Activated T-helper 2 cell treated with anti-CD3 and anti-CD28 coated beads, Interferon-gamma antibody, Interleukin-2, Interleukin-4, amounts not matched to agents 10 μg/mL and 5 μg/mL and 100 μg/mL, durations not matched to agents 14 hours and 24 hours and 36 hours (primary cell): ENCODE results near the gene ZDHHC13. TPM values are rescaled to one million over a fixed set of nuclear protein-coding genes. Genes with fewer than 3 reads are reported as not detected.

Source experiments
- DNase-seq: peaks from one replicate; pipeline ENCODE4 v3.0.0; 2021; ENCODE audit warnings: low spot score
- H3K27ac Mint-ChIP-seq: one replicate; pipeline ENCODE4 v1.8.0; 2021; ENCODE audit warnings: mixed read lengths
- H3K27me3 Mint-ChIP-seq: one replicate; pipeline ENCODE4 v1.8.0; 2021; ENCODE audit warnings: low read depth, mixed read lengths
- H3K36me3 Mint-ChIP-seq: one replicate; pipeline ENCODE4 v1.8.0; 2021; ENCODE audit warnings: low read depth, mixed read lengths
- H3K4me1 Mint-ChIP-seq: one replicate; pipeline ENCODE4 v1.8.0; 2021; ENCODE audit warnings: low read depth, mixed read lengths
- H3K4me3 Mint-ChIP-seq: one replicate; pipeline ENCODE4 v1.8.0; 2021; ENCODE audit warnings: low read depth, mild to moderate bottlenecking, moderate library complexity, mixed read lengths
- H3K9me3 Mint-ChIP-seq: one replicate; pipeline ENCODE4 v1.8.0; 2021; ENCODE audit warnings: mixed read lengths
- intact Hi-C: fragments of 100-400 bp; cut with micrococcal nuclease; formaldehyde crosslinking; loops from one replicate; pipeline ENCODE4 v1.15.1; 2023
- total RNA-seq: library from RNA; stranded (reverse); gene quantifications from 2 replicates; pipeline ENCODE4 v1.2.3, GENCODE V29; 2022

ZDHHC13 gene, protein sequence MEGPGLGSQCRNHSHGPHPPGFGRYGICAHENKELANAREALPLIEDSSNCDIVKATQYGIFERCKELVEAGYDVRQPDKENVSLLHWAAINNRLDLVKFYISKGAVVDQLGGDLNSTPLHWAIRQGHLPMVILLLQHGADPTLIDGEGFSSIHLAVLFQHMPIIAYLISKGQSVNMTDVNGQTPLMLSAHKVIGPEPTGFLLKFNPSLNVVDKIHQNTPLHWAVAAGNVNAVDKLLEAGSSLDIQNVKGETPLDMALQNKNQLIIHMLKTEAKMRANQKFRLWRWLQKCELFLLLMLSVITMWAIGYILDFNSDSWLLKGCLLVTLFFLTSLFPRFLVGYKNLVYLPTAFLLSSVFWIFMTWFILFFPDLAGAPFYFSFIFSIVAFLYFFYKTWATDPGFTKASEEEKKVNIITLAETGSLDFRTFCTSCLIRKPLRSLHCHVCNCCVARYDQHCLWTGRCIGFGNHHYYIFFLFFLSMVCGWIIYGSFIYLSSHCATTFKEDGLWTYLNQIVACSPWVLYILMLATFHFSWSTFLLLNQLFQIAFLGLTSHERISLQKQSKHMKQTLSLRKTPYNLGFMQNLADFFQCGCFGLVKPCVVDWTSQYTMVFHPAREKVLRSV
- total RNA-seq = 25.4 and 27.8 TPM in 2 replicates

DNA sequence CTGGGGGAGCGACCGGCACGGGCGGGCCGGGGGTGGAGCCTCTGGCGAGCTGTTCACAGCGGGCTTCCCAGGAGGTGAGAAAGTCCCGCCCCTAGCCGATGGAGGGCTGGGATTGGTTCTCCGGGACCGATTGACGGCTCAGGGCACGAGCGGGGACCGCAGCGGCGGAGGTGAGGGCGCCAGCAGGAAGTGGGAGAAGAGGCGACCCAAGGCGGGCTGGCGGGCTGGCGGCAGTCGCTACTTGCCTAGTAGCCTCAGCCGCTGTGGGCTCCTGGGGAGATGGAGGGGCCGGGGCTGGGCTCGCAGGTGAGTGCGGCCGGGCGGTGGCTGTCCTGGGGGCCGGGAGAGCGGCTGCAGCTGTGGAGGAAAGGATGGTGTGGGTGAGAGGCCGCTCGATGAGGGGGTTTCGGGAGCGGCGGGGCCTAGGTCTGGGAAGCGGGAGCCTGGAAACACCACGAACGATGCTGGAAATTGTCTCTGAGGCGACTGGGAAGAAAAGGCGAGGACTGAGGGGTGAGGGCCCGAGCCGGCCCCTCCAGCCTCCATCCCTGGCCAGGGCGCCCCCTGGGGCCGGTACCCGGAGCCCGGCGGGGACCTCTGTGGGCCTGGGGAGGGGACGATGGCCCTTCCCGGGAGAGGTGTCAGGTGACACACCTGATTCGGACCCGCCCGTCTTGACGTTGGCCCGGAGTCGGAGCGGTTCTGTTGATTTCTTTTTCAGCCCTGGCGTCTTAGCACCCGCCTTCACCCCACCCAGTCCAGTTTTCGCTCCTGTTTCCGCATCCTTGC is at the start of gene ZDHHC13:
ZDHHC13 (plus strand) TSS at position 198 of the 789 bp plus-strand sequence; CDS start at position 280, 82 bp downstream.
- peaks cover 48% of the 10 kb centered on the region for H3K4me1 Mint-ChIP-seq
- peak; percentile 94 for DNase-seq
- H3K36me3 Mint-ChIP-seq = peaks cover 41% of the 10 kb centered on the region
- peak within 1 kb of the TSS; percentile 88 for H3K27ac Mint-ChIP-seq
- intact Hi-C loops = loop anchor here (2.0 to 5.0 kb wide), 3 partner anchors 40 to 325 kb away; partner anchors contain the start of gene E2F8
- no peaks in the 10 kb centered on the region for H3K9me3 Mint-ChIP-seq
- H3K27me3 Mint-ChIP-seq = peaks cover 11% of the 10 kb centered on the region
- H3K4me3 Mint-ChIP-seq = peak within 1 kb of the TSS; percentile 93

DNA sequence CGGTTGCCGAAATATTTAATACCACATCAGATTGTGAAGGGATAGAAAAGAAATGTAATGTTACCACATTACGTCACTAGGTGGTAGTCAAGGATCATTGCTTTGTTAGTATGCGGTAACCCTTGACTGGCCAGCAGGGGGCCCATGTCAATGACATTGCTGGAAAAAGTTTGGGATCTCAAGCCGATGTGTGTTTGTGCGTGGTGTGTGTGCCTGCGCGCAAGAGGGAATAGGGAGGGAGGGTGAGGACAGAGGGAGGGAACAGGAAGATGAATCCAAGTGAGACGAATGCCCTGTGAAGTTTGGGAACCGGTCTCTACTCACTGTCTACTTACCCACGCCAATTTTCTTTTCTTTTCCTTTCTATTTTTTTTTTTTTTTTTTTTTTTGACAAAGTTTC is 45.7 kb upstream of the ZDHHC13 start:
- H3K36me3 Mint-ChIP-seq = no peaks in the 10 kb centered on the region
- H3K27me3 Mint-ChIP-seq = peaks cover 21% of the 10 kb centered on the region
- intact Hi-C loops = loop anchor here (1.0 to 10.0 kb wide), 3 partner anchors 94 to 482 kb away; partner anchors contain the start of gene E2F8
- H3K27ac Mint-ChIP-seq = no peak overlapping the region
- no peaks in the 10 kb centered on the region for H3K9me3 Mint-ChIP-seq
- H3K4me3 Mint-ChIP-seq = peak overlapping the region; percentile 22
- peaks cover 2% of the 10 kb centered on the region for H3K4me1 Mint-ChIP-seq
- DNase-seq = peak; percentile 26

DNA sequence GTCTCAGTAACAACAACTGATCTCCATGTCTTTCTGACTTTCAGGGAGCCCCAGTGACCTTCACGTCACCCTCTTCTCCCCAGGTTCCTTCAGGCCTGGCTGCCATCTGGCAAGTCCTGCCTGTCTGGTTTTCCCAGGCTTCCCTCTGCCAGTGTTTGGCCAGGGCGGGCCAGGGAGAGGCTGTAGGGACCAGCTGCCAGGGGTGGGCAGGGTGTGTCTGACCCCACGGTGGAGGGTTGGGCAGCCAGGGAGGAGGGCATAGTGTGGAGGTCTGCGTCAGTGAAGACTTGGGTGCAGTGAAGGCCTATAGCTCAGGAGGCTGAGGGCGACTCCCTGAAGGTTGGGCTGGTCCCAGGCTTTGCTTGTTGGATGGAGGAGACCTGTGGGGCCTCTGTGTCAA is 44.5 kb upstream of the ZDHHC13 start:
- no peak overlapping the region for H3K27ac Mint-ChIP-seq
- no peaks in the 10 kb centered on the region for H3K36me3 Mint-ChIP-seq

DNA sequence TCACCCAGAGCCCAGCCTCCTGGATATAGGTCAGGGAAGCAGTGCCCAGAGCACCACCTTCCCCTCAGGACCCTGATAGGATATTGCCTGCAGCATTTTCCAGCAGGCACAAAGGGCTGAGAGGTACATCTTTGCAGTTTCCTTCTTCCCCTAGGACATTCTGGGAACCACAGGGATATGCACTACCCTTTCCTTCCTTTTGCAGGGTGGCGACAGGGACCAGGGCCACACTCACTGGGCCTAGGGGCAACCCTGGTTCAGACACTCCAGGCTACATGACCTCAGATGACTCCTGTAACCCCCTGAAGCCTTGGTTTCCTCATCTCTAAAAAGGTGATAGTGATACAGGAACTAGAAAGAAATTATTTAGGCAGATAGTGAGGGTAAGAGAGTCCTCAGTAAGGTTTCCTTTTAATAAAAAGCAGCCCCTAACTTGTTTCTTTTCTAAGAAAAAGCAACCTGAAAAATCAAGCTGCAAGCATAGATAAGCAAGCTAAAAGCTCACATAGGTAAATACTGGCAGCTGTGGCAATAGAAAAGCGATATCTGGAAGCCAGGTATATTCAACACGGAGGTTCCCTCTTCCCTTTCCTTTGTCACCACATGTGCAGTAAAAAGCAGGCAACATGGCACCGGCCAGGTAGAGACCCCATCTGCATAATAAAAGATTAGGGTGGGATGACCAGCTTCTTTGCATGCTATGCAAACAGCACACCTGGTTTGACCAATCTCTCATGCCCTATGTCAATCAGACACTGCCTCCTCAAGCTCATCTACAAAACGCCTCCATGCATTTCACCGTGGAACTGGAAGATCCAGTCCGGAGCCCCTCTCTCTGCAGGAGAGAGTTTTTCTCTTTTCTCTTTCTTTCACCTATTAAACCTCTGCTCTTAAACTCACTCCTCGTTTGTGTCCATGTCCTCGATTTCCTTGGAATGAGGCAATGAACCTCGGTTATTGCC is 43.2 kb upstream of the ZDHHC13 start:
- peaks cover 4% of the 10 kb centered on the region for H3K4me1 Mint-ChIP-seq
- H3K9me3 Mint-ChIP-seq = no peaks in the 10 kb centered on the region
- DNase-seq = no peak
- no peak overlapping the region for H3K27ac Mint-ChIP-seq
- no peaks in the 10 kb centered on the region for H3K36me3 Mint-ChIP-seq
- H3K4me3 Mint-ChIP-seq = no peak overlapping the region
- intact Hi-C loops = loop anchor here (5.0 to 10.0 kb wide), 2 partner anchors 91 to 169 kb away; partner anchors contain the start of gene E2F8
- peaks cover 15% of the 10 kb centered on the region for H3K27me3 Mint-ChIP-seq

More for the DNA sequence above, 44.5 kb upstream of the ZDHHC13 start:
- H3K4me3 Mint-ChIP-seq = no peak overlapping the region
- peaks cover 4% of the 10 kb centered on the region for H3K4me1 Mint-ChIP-seq
- H3K9me3 Mint-ChIP-seq = no peaks in the 10 kb centered on the region
- no peak for DNase-seq
- intact Hi-C loops = loop anchor here (5.0 to 10.0 kb wide), 2 partner anchors 92 to 170 kb away; partner anchors contain the start of gene E2F8
- H3K27me3 Mint-ChIP-seq = peaks cover 16% of the 10 kb centered on the region

DNA sequence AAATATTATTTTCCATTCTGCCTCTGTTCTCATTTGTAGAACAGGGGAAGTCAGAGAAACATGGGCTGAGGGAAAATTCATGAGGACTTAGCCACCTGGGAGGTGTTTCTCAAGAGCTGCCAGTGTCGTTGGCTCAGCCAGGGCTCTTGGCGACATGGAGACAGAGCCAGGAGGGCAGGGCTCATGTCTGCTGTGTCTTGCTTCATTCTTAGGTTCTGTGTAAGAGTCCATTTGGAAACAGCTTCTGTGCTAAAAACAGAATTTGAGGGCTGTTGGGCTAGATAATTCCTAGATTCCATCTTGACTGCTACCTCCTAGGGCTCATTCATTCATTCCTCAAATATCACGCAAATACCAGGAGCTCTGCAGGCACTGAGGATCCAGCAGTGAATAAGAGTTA is 41.3 kb upstream of the ZDHHC13 start:
- Mint-ChIP-seq H3K27me3 (peaks cover 13% of the 10 kb centered on the region), H3K36me3 (no peaks in the 10 kb centered on the region), H3K9me3 (no peaks in the 10 kb centered on the region), H3K4me3 (no peak overlapping the region), H3K4me1 (peaks cover 4% of the 10 kb centered on the region), H3K27ac (no peak overlapping the region)
- intact Hi-C loops = loop anchor here (5.0 to 10.0 kb wide), 2 partner anchors 42 to 89 kb away; partner anchors contain the start of gene ZDHHC13
- no peak for DNase-seq

DNA sequence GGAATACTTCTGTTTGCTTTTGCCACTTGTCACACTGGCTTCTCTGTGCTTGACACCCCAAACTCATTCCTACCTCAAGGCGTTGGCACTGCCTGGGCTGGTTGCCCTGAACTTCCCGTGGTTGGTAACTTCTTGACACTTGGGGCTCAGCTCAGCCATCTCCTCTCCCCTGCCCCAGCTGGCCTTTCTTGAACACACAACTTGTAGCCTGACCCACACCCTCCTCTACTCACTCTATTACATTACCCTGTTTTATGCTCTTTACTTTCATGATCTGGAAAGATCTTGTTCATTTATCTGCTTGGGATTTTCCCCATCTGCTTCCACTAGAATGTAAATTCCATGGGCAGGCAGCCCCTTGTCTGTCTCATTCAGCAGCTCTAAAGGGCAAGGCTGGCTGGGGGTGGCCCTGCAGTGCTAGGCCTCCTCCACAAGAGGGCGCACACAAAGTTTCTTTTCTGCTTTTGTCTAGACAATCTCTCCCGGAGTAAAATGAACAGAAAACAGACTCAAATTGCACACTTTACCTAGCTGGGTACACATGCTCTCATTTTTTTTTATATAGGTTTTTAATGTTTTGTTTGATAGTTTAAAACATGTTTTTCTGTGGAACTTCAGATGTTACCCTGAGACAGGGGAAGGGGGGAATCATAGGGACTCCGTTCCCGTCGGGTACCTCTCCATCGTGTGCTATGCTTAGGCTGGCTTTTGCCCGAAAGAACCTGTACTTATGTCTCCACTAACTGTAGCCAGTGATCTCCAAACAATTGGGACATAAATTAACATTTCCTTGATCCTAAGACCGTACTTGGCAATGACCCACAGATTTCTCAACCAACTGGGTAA is 40.0 kb upstream of the ZDHHC13 start:
- Mint-ChIP-seq H3K27ac (no peak overlapping the region), H3K4me1 (peaks cover 1% of the 10 kb centered on the region)
- intact Hi-C loops = loop anchor here (5.0 to 10.0 kb wide), 2 partner anchors 40 to 88 kb away; partner anchors contain the start of gene ZDHHC13

DNA sequence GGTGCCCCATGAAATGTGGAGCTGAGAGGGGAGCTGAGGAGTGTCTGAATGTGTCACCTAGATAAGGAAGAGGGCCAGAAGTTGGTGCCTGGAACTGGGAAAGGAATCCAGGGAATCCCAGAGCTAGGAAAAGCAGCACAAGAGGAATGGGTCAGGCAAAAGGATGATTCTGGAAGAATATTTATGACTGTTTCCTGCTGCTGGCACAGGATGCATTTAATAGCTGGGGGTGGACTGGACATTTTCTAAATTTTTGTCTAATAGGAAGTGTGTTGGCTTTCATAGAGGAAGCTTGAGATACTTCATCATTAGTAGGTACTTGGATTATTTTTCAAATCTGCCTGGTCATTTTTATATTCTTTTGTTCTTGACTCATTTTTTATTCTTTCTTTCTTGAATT is 39.0 kb upstream of the ZDHHC13 start:
- Mint-ChIP-seq H3K4me3 (no peak overlapping the region), H3K4me1 (peaks cover 1% of the 10 kb centered on the region), H3K27me3 (peaks cover 13% of the 10 kb centered on the region), H3K27ac (no peak overlapping the region), H3K9me3 (no peaks in the 10 kb centered on the region), H3K36me3 (no peaks in the 10 kb centered on the region)
- DNase-seq = no peak
- intact Hi-C loops = loop anchor here (5.0 to 10.0 kb wide), 2 partner anchors 39 to 87 kb away; partner anchors contain the start of gene ZDHHC13

More for the DNA sequence above, 40.0 kb upstream of the ZDHHC13 start:
- DNase-seq = peak; percentile 41
- H3K27me3 Mint-ChIP-seq = peaks cover 13% of the 10 kb centered on the region
- no peak overlapping the region for H3K4me3 Mint-ChIP-seq
- no peaks in the 10 kb centered on the region for H3K36me3 Mint-ChIP-seq
- H3K9me3 Mint-ChIP-seq = no peaks in the 10 kb centered on the region

DNA sequence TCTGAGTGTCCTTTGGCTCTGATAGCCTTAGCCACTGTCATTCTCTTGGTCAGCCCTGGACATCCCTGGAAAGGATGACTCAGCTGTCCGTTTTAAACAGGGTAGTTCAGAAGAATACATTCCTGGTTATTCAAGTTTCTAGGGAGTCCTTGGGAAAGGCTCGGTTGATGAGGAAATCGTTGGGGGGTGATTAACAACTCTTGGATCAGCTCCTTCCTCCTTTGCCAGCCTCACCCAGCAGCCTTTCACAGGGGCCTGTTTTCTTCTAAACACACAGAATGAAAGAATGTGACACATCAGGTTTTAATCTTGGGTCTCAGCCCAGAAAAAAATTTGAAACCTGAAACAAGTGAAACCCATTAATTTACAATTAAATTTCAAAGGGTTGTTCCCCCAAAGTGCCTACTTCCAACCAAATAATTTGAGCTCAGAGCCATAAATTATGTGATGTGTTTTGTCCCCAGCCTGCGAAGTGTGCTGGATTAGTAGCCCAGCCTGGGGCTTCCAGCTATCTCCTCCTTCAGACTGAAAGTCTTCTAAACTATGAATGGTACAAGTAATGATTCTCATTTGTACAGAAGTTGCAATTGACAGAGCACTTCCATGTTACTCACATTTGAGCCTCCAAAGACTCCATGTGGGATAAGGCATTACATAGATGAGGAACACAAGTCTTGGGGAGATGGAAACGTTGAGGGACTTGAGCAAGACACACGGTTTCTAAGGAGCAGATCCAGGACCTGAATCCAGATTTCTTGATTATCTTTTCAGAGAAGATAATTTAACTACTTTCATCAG is 37.1 kb upstream of the ZDHHC13 start:
- Mint-ChIP-seq H3K36me3 (no peaks in the 10 kb centered on the region), H3K27ac (no peak overlapping the region), H3K27me3 (peaks cover 14% of the 10 kb centered on the region), H3K4me3 (no peak overlapping the region), H3K4me1 (peaks cover 1% of the 10 kb centered on the region), H3K9me3 (no peaks in the 10 kb centered on the region)
- intact Hi-C loops = loop anchor here (5.0 to 10.0 kb wide), 2 partner anchors 37 to 85 kb away; partner anchors contain the start of gene ZDHHC13
- no peak for DNase-seq

DNA sequence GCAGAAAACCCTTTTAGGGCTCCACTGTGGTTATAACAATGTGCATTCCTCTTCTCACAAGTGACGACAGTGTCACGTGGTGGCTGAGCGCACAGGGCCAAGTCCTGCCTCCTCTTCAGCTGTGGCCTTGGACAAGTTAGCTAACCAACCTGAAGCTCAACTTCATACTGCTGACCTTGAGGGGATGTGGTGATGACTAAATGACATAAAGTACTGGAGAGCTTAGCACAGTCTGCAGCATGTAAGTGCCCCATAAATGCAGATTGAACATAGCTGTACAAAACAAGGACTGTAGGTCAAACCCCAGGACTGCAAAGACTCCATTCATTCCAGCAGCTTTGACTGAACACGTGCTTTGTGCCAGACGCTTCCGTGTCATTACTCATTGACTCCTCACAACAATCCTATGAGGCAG is 36.4 kb upstream of the ZDHHC13 start:
- H3K27ac Mint-ChIP-seq = no peak overlapping the region
- intact Hi-C loops = no loop called here
- no peaks in the 10 kb centered on the region for H3K36me3 Mint-ChIP-seq
- peaks cover 1% of the 10 kb centered on the region for H3K4me1 Mint-ChIP-seq
- H3K4me3 Mint-ChIP-seq = no peak overlapping the region
- H3K27me3 Mint-ChIP-seq = peaks cover 14% of the 10 kb centered on the region
- no peaks in the 10 kb centered on the region for H3K9me3 Mint-ChIP-seq
- no peak for DNase-seq

DNA sequence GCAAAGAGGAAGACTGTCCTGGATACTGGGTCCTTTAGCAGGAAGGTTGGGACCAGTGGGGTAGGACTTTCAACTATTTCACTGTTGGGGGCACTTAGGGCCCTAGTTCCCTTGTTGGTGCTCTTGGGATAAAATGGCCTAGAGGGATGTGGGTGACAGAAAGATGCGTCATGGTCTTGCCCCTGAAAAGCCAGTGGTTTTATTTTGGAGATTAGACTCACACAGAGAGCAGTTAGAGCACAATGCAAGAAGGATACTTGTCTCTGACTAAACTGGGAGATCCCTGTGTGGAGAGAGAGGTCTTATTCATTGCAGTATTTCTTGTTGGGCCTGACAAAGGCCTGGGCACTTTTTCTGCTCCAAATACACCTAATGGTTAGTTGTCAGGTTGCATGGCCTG is 33.8 kb upstream of the ZDHHC13 start:
- Mint-ChIP-seq H3K4me1 (no peaks in the 10 kb centered on the region), H3K27ac (no peak overlapping the region), H3K4me3 (no peak overlapping the region), H3K36me3 (no peaks in the 10 kb centered on the region), H3K27me3 (peaks cover 12% of the 10 kb centered on the region), H3K9me3 (no peaks in the 10 kb centered on the region)
- intact Hi-C loops = no loop called here
- no peak for DNase-seq
